Measurements from ENCODE around the gene KRT84.

Gene KRT84

DNA sequence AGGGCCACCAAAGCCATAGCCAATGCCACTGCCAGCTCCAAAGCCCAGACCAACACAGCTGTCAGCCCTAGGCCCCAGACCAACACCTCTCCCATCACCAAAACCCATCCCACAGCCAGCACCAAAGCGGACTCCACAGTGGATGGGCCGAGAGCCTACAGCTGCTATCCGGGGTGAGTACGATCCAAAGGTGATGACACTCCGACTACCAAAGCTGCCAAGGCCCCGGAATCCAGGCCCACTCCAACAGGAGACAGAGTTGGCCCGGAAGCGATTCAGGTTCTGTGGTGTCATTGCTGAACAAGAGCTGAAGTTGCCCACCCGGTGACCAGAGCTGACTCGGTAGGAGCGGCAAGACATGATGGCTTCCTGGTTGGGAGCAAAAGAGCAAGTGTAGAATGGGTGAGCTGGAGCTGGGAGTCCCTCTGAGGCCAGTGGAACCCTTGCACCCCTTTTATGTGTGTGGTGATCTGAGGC is at the start of gene KRT84:
Gene KRT84, minus strand, starts transcription at position 427 of the 477 bp plus-strand sequence. Its CDS starts 67 bp downstream, at position 360.
- Histone ChIP-seq H3K36me3 (ENCODE audit: control insufficient read depth, insufficient read depth, low read length) (no peaks in the 10 kb centered on the region), H3K4me3 (ENCODE audit: low read depth, low read length) (no peak within 1 kb of the TSS), H3K9ac (ENCODE audit: low read depth, low read length) (no peak within 1 kb of the TSS), H3K9me3 (ENCODE audit: control insufficient read depth, insufficient read depth, low read length) (no peaks in the 10 kb centered on the region), H3K27me3 (ENCODE audit: control insufficient read depth, insufficient read depth, low read length) (no peaks in the 10 kb centered on the region), H3K4me1 (ENCODE audit: control insufficient read depth, insufficient read depth, low read length) (no peaks in the 10 kb centered on the region), H3K27ac (ENCODE audit: low read depth, low read length) (no peak within 1 kb of the TSS)

DNA sequence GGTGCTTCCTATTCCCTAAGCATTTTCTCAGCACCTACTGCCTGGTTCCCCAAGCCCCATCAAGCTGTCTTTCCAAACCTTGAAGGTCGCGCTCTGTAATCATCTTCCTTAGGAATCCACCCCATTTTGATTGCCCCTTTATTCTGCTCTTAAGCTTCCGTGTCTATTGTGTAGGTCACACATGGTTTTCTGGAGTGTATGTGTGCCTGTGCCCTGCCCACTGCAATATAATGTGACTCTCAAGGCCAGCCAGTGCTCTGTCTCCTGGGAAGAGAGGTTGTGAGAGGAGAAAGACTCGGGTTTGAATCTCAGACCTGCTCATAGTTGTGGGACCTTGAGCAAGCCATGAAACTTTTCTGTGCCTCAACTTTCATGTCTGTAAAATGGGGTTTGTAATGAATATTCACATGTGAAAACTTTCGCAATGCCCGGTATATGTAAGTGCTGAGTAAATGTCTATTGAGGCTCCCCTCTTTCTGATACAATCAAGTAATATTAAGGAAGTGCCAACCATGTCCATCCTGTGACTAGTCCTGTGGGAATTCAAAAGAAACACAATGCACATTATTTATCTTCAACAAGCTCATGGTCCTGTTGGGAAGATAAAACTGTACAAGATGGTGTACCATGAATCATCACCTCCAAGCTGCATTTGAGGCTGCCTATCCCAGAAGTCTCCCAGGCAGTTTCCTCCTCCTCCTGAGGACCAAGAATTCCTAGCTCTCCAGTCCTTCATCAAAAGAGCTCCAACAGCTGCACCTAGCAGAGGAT is 49.5 kb upstream of the KRT84 start:
- Histone ChIP-seq H3K36me3 (ENCODE audit: control insufficient read depth, insufficient read depth, low read length) (no peaks in the 10 kb centered on the region), H3K9ac (ENCODE audit: low read depth, low read length) (no peak overlapping the region), H3K9me3 (ENCODE audit: control insufficient read depth, insufficient read depth, low read length) (no peaks in the 10 kb centered on the region), H3K4me3 (ENCODE audit: low read depth, low read length) (no peak overlapping the region), H3K27ac (ENCODE audit: low read depth, low read length) (no peak overlapping the region), H3K27me3 (ENCODE audit: control insufficient read depth, insufficient read depth, low read length) (no peaks in the 10 kb centered on the region), H3K4me1 (ENCODE audit: control insufficient read depth, insufficient read depth, low read length) (no peaks in the 10 kb centered on the region)

DNA sequence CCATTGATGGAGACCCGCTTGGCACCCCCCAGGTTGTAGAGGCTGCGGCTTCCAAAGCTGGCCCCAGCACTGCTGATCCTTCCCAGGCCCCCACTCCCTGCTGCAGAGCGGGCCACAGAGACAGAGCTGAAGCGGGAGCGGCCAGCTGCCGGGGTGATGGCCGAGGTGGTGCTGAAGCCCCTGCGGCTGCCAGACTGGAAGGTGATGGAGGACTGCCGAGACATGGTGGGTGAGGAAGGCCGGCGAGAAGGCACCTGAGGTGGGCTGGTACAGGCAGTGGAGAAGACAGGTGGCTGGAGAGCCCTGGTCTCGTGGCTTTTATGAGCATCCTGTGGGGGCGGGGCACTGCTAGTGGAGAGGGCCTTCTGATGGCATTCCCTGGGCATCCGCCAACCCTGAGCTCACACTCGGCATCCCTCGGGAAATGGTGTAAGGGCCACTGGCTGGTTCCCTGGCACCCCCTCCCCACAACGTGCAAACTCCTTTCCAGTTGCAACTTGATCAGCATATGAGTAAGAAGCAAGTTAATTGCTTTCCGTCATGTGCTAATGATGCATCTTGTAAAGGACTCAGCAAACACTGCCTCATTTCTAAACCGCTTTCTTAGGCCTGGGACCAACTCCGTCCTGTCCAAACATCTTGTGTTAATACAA is 48.8 kb upstream of the KRT84 start, which contains the start of gene KRT75:
Gene KRT75, minus strand, starts transcription at position 291 of the 653 bp plus-strand sequence. Its CDS starts 67 bp downstream, at position 224.
- Histone ChIP-seq H3K36me3 (ENCODE audit: control insufficient read depth, insufficient read depth, low read length) (no peaks in the 10 kb centered on the region), H3K4me1 (ENCODE audit: control insufficient read depth, insufficient read depth, low read length) (no peaks in the 10 kb centered on the region), H3K9ac (ENCODE audit: low read depth, low read length) (no peak within 1 kb of the TSS), H3K4me3 (ENCODE audit: low read depth, low read length) (no peak within 1 kb of the TSS), H3K9me3 (ENCODE audit: control insufficient read depth, insufficient read depth, low read length) (no peaks in the 10 kb centered on the region), H3K27ac (ENCODE audit: low read depth, low read length) (no peak within 1 kb of the TSS), H3K27me3 (ENCODE audit: control insufficient read depth, insufficient read depth, low read length) (no peaks in the 10 kb centered on the region)

DNA sequence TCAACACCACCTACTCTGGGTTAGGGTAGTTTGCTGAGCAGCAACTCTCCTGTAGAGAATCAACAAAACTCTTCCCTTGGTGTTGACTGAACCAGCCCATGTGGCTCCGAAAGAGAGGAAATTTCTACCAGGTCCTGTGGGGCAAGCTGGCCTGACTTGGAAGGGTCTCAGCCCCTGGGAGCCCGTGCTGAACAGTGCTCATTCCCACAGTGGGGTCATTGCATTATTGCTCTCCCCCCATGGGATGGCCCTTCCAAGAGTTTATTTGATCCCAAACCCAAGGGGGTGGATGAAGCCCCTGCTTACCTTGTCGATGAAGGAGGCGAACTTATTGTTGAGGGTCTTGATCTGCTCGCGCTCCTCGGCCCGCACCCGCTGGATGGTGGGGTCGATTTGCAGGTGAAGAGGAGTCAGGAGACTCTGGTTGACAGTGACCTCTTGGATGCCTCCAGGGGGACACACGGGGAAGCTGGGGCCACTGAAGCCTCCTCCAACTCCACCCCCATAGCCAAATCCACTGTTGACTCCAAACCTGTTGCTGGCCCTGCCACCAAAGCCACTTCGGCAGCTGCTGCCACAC is 48.1 kb upstream of the KRT84 start:
- Histone ChIP-seq H3K9me3 (ENCODE audit: control insufficient read depth, insufficient read depth, low read length) (no peaks in the 10 kb centered on the region), H3K4me3 (ENCODE audit: low read depth, low read length) (no peak overlapping the region), H3K36me3 (ENCODE audit: control insufficient read depth, insufficient read depth, low read length) (no peaks in the 10 kb centered on the region), H3K27ac (ENCODE audit: low read depth, low read length) (no peak overlapping the region), H3K9ac (ENCODE audit: low read depth, low read length) (no peak overlapping the region), H3K4me1 (ENCODE audit: control insufficient read depth, insufficient read depth, low read length) (no peaks in the 10 kb centered on the region), H3K27me3 (ENCODE audit: control insufficient read depth, insufficient read depth, low read length) (no peaks in the 10 kb centered on the region)

DNA sequence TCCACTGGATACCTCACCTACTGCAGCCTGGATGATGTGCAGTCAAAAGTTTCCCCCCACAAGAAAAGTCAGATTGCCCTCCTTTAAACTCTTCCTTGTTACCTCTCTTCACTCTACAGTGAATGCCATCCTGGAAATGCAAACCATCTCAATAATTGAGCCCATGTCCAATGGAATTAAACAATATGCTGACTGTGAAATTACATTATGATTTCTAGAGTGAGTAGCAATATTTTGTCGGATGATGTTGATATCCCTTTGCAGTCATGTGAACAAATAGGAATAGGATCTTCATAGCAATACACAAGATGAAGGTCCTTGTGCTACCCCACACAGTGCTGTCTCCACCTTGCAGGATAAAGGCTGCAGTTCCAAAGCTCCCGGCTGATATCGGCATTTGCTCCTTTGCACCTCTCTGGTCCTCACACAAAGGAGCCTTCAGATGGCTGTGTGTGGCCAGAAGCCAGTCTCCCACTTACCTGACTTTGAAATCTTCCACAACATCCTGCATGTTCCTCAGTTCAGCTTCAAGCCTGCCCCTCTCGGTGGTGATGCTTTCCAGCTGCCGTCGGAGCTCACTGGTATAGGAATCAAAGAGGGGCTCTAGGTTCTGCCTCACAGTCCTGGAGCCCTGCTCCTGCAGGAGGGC is 47.2 kb upstream of the KRT84 start:
- no peak overlapping the region for H3K9ac ChIP-seq (ENCODE audit: low read depth, low read length)
- no peaks in the 10 kb centered on the region for H3K4me1 ChIP-seq (ENCODE audit: control insufficient read depth, insufficient read depth, low read length)
- no peaks in the 10 kb centered on the region for H3K36me3 ChIP-seq (ENCODE audit: control insufficient read depth, insufficient read depth, low read length)
- H3K27me3 ChIP-seq (ENCODE audit: control insufficient read depth, insufficient read depth, low read length): no peaks in the 10 kb centered on the region
- no peak overlapping the region for H3K27ac ChIP-seq (ENCODE audit: low read depth, low read length)
- H3K4me3 ChIP-seq (ENCODE audit: low read depth, low read length): no peak overlapping the region
- no peaks in the 10 kb centered on the region for H3K9me3 ChIP-seq (ENCODE audit: control insufficient read depth, insufficient read depth, low read length)

- H3K27me3 ChIP-seq (ENCODE audit: control insufficient read depth, insufficient read depth, low read length): no peaks in the 10 kb centered on the region
- H3K36me3 ChIP-seq (ENCODE audit: control insufficient read depth, insufficient read depth, low read length): no peaks in the 10 kb centered on the region
- H3K27ac ChIP-seq (ENCODE audit: low read depth, low read length): no peak overlapping the region
- H3K9me3 ChIP-seq (ENCODE audit: control insufficient read depth, insufficient read depth, low read length): no peaks in the 10 kb centered on the region
- H3K4me3 ChIP-seq (ENCODE audit: low read depth, low read length): no peak overlapping the region
- no peak overlapping the region for H3K9ac ChIP-seq (ENCODE audit: low read depth, low read length)
- H3K4me1 ChIP-seq (ENCODE audit: control insufficient read depth, insufficient read depth, low read length): no peaks in the 10 kb centered on the region
Measured at GRCh38 chr12:52428121-52428520, 42.7 kb upstream of the KRT84 start.

DNA sequence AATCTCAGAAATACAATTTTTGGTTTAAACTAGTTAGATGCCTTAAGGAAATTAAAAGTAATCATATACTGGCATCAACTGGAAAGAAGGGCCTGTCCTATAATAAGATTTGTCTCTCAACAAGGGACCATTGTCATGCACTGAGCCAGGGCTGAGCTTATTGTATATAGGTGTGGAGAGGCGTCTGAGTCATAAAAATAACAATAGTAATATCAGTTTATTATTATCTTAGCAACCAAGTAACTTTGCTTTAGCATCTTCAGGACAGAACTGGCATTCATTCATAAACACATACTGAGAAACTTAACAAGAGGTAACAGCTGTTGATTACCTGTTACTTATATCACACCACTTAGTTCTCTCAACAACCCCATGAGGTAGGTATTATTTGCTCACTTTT is 41.6 kb upstream of the KRT84 start:
- Histone ChIP-seq H3K4me1 (ENCODE audit: control insufficient read depth, insufficient read depth, low read length) (no peaks in the 10 kb centered on the region), H3K9me3 (ENCODE audit: control insufficient read depth, insufficient read depth, low read length) (no peaks in the 10 kb centered on the region), H3K36me3 (ENCODE audit: control insufficient read depth, insufficient read depth, low read length) (no peaks in the 10 kb centered on the region), H3K27me3 (ENCODE audit: control insufficient read depth, insufficient read depth, low read length) (no peaks in the 10 kb centered on the region), H3K27ac (ENCODE audit: low read depth, low read length) (no peak overlapping the region), H3K4me3 (ENCODE audit: low read depth, low read length) (no peak overlapping the region), H3K9ac (ENCODE audit: low read depth, low read length) (no peak overlapping the region)

DNA sequence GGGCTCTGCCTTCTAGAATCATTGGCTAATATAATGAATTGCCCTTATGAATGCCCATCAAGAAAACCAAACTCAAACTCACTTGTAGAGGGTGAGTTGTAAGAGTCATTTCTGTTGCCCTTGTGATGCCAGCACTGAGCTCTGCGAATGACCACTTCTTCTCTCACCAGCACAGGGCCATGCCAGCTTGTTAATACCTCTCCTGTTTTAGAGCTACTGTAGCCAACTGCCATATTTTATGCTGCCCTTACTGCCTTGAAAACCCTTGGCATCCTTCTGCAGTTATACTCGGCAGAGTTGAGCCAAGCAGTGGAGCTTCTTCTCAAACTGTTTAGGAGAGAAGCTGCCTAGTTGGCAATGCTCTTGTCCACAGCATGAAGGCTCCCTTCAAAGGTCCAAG is 40.6 kb upstream of the KRT84 start:
- Histone ChIP-seq H3K9ac (ENCODE audit: low read depth, low read length) (no peak overlapping the region), H3K36me3 (ENCODE audit: control insufficient read depth, insufficient read depth, low read length) (no peaks in the 10 kb centered on the region), H3K27me3 (ENCODE audit: control insufficient read depth, insufficient read depth, low read length) (no peaks in the 10 kb centered on the region), H3K4me1 (ENCODE audit: control insufficient read depth, insufficient read depth, low read length) (no peaks in the 10 kb centered on the region), H3K27ac (ENCODE audit: low read depth, low read length) (no peak overlapping the region), H3K4me3 (ENCODE audit: low read depth, low read length) (no peak overlapping the region), H3K9me3 (ENCODE audit: control insufficient read depth, insufficient read depth, low read length) (no peaks in the 10 kb centered on the region)

DNA sequence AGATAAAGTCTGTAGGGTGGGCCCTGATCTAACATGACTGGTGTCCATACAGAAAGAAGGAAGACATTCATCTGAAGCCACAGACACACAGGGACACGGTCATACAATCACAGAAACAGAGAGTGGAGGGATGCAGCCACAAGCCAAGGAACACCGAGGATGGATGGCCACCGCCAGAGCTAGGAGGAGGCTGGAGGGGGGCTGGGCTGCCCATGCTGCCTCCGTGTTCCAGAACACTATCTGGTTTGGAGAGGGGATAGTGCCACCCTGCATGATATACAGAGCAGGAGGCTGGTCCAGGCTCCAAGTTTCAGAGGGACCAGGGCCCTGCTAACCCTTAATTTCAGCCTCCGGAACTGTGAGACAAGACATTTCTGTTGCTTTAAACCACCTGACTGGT is 40.0 kb upstream of the KRT84 start:
- Histone ChIP-seq H3K9me3 (ENCODE audit: control insufficient read depth, insufficient read depth, low read length) (no peaks in the 10 kb centered on the region), H3K27me3 (ENCODE audit: control insufficient read depth, insufficient read depth, low read length) (no peaks in the 10 kb centered on the region)

GRCh38 chr12:52423661-52424500 is 38.4 kb upstream of the KRT84 start:
- H3K9me3 ChIP-seq (ENCODE audit: control insufficient read depth, insufficient read depth, low read length): no peaks in the 10 kb centered on the region
- no peak overlapping the region for H3K4me3 ChIP-seq (ENCODE audit: low read depth, low read length)
- H3K9ac ChIP-seq (ENCODE audit: low read depth, low read length): no peak overlapping the region

More for the DNA sequence above, 40.0 kb upstream of the KRT84 start:
- no peak overlapping the region for H3K9ac ChIP-seq (ENCODE audit: low read depth, low read length)
- no peaks in the 10 kb centered on the region for H3K4me1 ChIP-seq (ENCODE audit: control insufficient read depth, insufficient read depth, low read length)
- H3K27ac ChIP-seq (ENCODE audit: low read depth, low read length): no peak overlapping the region
- H3K4me3 ChIP-seq (ENCODE audit: low read depth, low read length): no peak overlapping the region
- no peaks in the 10 kb centered on the region for H3K36me3 ChIP-seq (ENCODE audit: control insufficient read depth, insufficient read depth, low read length)

More at GRCh38 chr12:52423661-52424500, 38.4 kb upstream of the KRT84 start:
- Histone ChIP-seq H3K36me3 (ENCODE audit: control insufficient read depth, insufficient read depth, low read length) (no peaks in the 10 kb centered on the region), H3K4me1 (ENCODE audit: control insufficient read depth, insufficient read depth, low read length) (no peaks in the 10 kb centered on the region), H3K27me3 (ENCODE audit: control insufficient read depth, insufficient read depth, low read length) (no peaks in the 10 kb centered on the region), H3K27ac (ENCODE audit: low read depth, low read length) (no peak overlapping the region)
